Ramos (cell line): Measurements from ENCODE around the gene ACYP2.
"Not testable (repeated sequence)": the region's sequence is repeated elsewhere in the genome, so short reads cannot be mapped to it uniquely, and the experiment has no call there.

ENCODE experiments used
- in situ Hi-C: fragments of 300-500 bp; cut with MboI; formaldehyde crosslinking; loops from one replicate; pipeline ENCODE4 v1.14.3; 2022; ENCODE audit warnings: low sequenced_read_pairs; ENCODE audit not compliant: unreplicated experiment

Gene ACYP2

GRCh38 chr2:54096141-54096540 is 19.3 kb upstream of the ACYP2 start:
- in situ Hi-C loops: not testable (repeated sequence)

- in situ Hi-C loops: no loop called here
Measured at GRCh38 chr2:54097124-54097523, 18.3 kb upstream of the ACYP2 start.

GRCh38 chr2:54099370-54099769 is 16.0 kb upstream of the ACYP2 start:
- in situ Hi-C loops: no loop called here

GRCh38 chr2:54099829-54100585 is 15.4 kb upstream of the ACYP2 start:
- in situ Hi-C loops: loop anchor here (25.0 kb wide), 1 partner anchor 1062 kb away; no protein-coding TSS in a partner anchor

GRCh38 chr2:54100772-54101171 is 14.6 kb upstream of the ACYP2 start:
- in situ Hi-C loops: loop anchor here (25.0 kb wide), 1 partner anchor 1062 kb away; no protein-coding TSS in a partner anchor

- in situ Hi-C loops: loop anchor here (25.0 kb wide), 1 partner anchor 1059 kb away; no protein-coding TSS in a partner anchor
Measured at GRCh38 chr2:54103454-54104314, 11.7 kb upstream of the ACYP2 start.

- in situ Hi-C loops: loop anchor here (25.0 kb wide), 1 partner anchor 1055 kb away; no protein-coding TSS in a partner anchor
Measured at GRCh38 chr2:54106631-54107454, 8.6 kb upstream of the ACYP2 start.

GRCh38 chr2:54107455-54107764 is 8.0 kb upstream of the ACYP2 start:
- in situ Hi-C loops: loop anchor here (25.0 kb wide), 1 partner anchor 1055 kb away; no protein-coding TSS in a partner anchor

GRCh38 chr2:54107903-54108615 is 7.4 kb upstream of the ACYP2 start:
- in situ Hi-C loops: loop anchor here (25.0 kb wide), 1 partner anchor 1054 kb away; no protein-coding TSS in a partner anchor

GRCh38 chr2:54109848-54110247 is 5.6 kb upstream of the ACYP2 start:
- in situ Hi-C loops: loop anchor here (10.0 to 25.0 kb wide), 3 partner anchors 395 to 1052 kb away; no protein-coding TSS in a partner anchor

GRCh38 chr2:54114479-54114878 is 936 bp upstream of the ACYP2 start:
- in situ Hi-C loops: loop anchor here (10.0 to 25.0 kb wide), 3 partner anchors 390 to 1048 kb away; no protein-coding TSS in a partner anchor

GRCh38 chr2:54114936-54115283 is 505 bp upstream of the ACYP2 start:
- in situ Hi-C loops: loop anchor here (10.0 to 25.0 kb wide), 3 partner anchors 390 to 1047 kb away; no protein-coding TSS in a partner anchor

GRCh38 chr2:54116598-54116997 is 1.2 kb downstream of the ACYP2 start:
- in situ Hi-C loops: loop anchor here (10.0 to 25.0 kb wide), 3 partner anchors 388 to 1046 kb away; no protein-coding TSS in a partner anchor

- in situ Hi-C loops: loop anchor here (25.0 kb wide), 1 partner anchor 1041 kb away; no protein-coding TSS in a partner anchor
Measured at GRCh38 chr2:54120950-54121349, 5.5 kb downstream of the ACYP2 start.

GRCh38 chr2:54122171-54122935 is 6.9 kb downstream of the ACYP2 start:
- in situ Hi-C loops: loop anchor here (25.0 kb wide), 1 partner anchor 1040 kb away; no protein-coding TSS in a partner anchor

- in situ Hi-C loops: loop anchor here (25.0 kb wide), 1 partner anchor 1039 kb away; no protein-coding TSS in a partner anchor
Measured at GRCh38 chr2:54122939-54123338, 7.5 kb downstream of the ACYP2 start.

GRCh38 chr2:54127174-54127573 is 11.8 kb downstream of the ACYP2 start:
- in situ Hi-C loops: not testable (repeated sequence)

GRCh38 chr2:54133056-54133455 is 17.6 kb downstream of the ACYP2 start:
- in situ Hi-C loops: no loop called here
